OCI-LY7 (cell line): ENCODE measurements around the gene IGFBP2. TPM values are rescaled to one million over a fixed set of nuclear protein-coding genes. Genes with fewer than 3 reads are reported as not detected.

Source experiments
- BruUV-seq: library from RNA; stranded (reverse); fragments of 400-500 nt; replicated peaks from 2 replicates; lab custom pipeline; 2021; lab: Mats Ljungman, UMichigan
- CTCF ChIA-PET: fragments of 300-600 bp; sonication (Branson Sonifier 250); formaldehyde crosslinking; loops from one replicate; lab custom pipeline; 2022; ENCODE audit warnings: antibody characterized with exemption; ENCODE audit not compliant: unreplicated experiment; lab: Charles Lee
- POLR2A ChIA-PET: fragments of 300-600 bp; sonication (Branson Sonifier 250); formaldehyde crosslinking; loops from one replicate; lab custom pipeline; 2022; ENCODE audit warnings: antibody characterized with exemption; lab: Charles Lee
- DNase-seq: peaks from one replicate; pipeline ENCODE4 v3.0.0-alpha.2; 2015; ENCODE audit warnings: low spot score
- H2AFZ ChIP-seq: fragments of 200-600 bp; sonication (generic), shearing (Covaris generic); 2 replicates; pipeline ENCODE4 v1.6.1; 2014; ENCODE audit warnings: mild to moderate bottlenecking, antibody characterized with exemption, low read length, moderate library complexity
- H3K27ac ChIP-seq: fragments of 200-600 bp; sonication (generic); 2 replicates; pipeline ENCODE4 v1.5.1; 2014; ENCODE audit warnings: mixed run types, low read depth, mild to moderate bottlenecking, moderate library complexity, low read length, inconsistent platforms; ENCODE audit not compliant: poor library complexity, severe bottlenecking
- H3K36me3 ChIP-seq: fragments of 200-600 bp; sonication (generic); 2 replicates; pipeline ENCODE4 v1.6.1; 2014; ENCODE audit warnings: mild to moderate bottlenecking, antibody characterized with exemption, low read length, moderate library complexity, mixed read lengths; ENCODE audit not compliant: insufficient read depth
- H3K4me1 ChIP-seq: fragments of 200-600 bp; sonication (generic); 2 replicates; pipeline ENCODE4 v1.5.1; 2014; ENCODE audit warnings: mild to moderate bottlenecking, low read length; ENCODE audit not compliant: insufficient read depth, poor library complexity, severe bottlenecking
- H3K4me2 ChIP-seq: fragments of 200-600 bp; sonication (generic); 2 replicates; pipeline ENCODE4 v1.6.1; 2014; ENCODE audit warnings: mild to moderate bottlenecking, low read length
- H3K4me3 ChIP-seq: fragments of 200-600 bp; sonication (generic); 2 replicates; pipeline ENCODE4 v1.5.1; 2014; ENCODE audit warnings: mild to moderate bottlenecking, low read depth, low read length; ENCODE audit not compliant: poor library complexity, severe bottlenecking
- H3K79me2 ChIP-seq: fragments of 200-600 bp; sonication (generic); 2 replicates; pipeline ENCODE4 v1.6.1; 2016; ENCODE audit warnings: low read depth, mild to moderate bottlenecking, low read length, moderate library complexity, mixed read lengths; ENCODE audit not compliant: insufficient read depth
- H3K9me2 ChIP-seq: fragments of 200-600 bp; sonication (generic); 2 replicates; pipeline ENCODE4 v1.6.1; 2016; ENCODE audit warnings: mild to moderate bottlenecking, low read length, mixed read lengths; ENCODE audit not compliant: insufficient read depth
- H3K9me3 ChIP-seq: fragments of 200-600 bp; sonication (generic); 2 replicates; pipeline ENCODE4 v1.6.1; 2014; ENCODE audit warnings: mild to moderate bottlenecking, mixed run types, low read length, mixed read lengths
- H4K20me1 ChIP-seq: fragments of 200-600 bp; sonication (generic); 2 replicates; pipeline ENCODE4 v1.6.1; 2014; ENCODE audit warnings: mild to moderate bottlenecking, antibody characterized with exemption, low read length, moderate library complexity, mixed read lengths; ENCODE audit not compliant: insufficient read depth
- EZH2phosphoT487 ChIP-seq: fragments of 200-600 bp; sonication (generic); IDR thresholded peaks from 2 replicates; pipeline ENCODE4 v1.6.1; 2018; ENCODE audit warnings: low read depth, borderline replicate concordance, mild to moderate bottlenecking, mixed run types, antibody characterized with exemption, low read length, moderate library complexity, mixed read lengths
- intact Hi-C: fragments of 100-400 bp; cut with micrococcal nuclease; formaldehyde crosslinking; loops from one replicate; pipeline ENCODE4 v1.10.0; 2022; ENCODE audit not compliant: unreplicated experiment
- total RNA-seq, 2 experiments: library from RNA; depleted of rRNA in 1 of 2; stranded (reverse); fragments of >200 nt in 1 of 2; shearing (Covaris generic) in 1 of 2; gene quantifications; 2 replicates each; pipeline ENCODE4 v1.2.3, GENCODE V29; 2014 to 2022
- TF ChIP-seq, protein P1 (sequence below): fragments of 200-600 bp; sonication (generic); conservative IDR thresholded peaks from 2 replicates; pipeline ENCODE4 v1.5.1; 2014; ENCODE audit warnings: mild to moderate bottlenecking, antibody characterized with exemption, low read length, moderate library complexity, mixed read lengths

IGFBP2 gene
- total RNA-seq, 2 experiments from 2014 or later: 0.66 TPM; not detected in 1

DNA sequence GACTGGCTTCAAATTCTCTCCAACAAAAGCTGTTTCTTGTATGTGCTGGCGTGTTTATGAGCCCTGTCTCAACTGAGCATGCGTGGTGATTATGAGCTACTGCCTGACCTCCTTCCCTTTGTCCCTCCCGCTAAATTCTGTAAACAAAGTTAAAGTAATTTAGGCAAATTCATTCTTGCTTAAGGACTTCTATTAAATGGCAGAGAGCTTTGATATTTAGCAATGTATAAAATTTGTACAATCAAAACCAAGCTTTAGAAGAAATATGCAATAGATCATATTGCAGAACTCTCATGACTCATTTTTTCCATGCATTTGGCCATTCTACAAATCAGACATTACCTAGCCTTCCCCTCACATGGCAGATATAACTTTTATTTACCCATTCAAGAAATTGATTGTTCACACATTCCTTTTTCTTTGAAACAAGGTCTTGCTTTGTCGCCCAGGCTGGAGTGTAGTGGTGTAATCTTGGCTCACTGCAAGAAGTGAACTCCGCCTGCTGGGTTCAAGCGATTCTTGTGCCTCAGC, 18.2 kb downstream of the IGFBP2 start:
- BruUV-seq: no TSS peak
- Histone ChIP-seq H2AFZ (no peak overlapping the region), H3K4me1 (no peaks in the 10 kb centered on the region), H3K9me2 (no peaks in the 10 kb centered on the region), H3K9me3 (no peaks in the 10 kb centered on the region; the same call in 1 of the 2 replicates), H3K36me3 (no peaks in the 10 kb centered on the region), H3K4me3 (no peak overlapping the region), H3K4me2 (no peak overlapping the region), H4K20me1 (no peaks in the 10 kb centered on the region), H3K27ac (no peak overlapping the region), H3K79me2 (no peaks in the 10 kb centered on the region)
- TF ChIP-seq, protein P1, sequence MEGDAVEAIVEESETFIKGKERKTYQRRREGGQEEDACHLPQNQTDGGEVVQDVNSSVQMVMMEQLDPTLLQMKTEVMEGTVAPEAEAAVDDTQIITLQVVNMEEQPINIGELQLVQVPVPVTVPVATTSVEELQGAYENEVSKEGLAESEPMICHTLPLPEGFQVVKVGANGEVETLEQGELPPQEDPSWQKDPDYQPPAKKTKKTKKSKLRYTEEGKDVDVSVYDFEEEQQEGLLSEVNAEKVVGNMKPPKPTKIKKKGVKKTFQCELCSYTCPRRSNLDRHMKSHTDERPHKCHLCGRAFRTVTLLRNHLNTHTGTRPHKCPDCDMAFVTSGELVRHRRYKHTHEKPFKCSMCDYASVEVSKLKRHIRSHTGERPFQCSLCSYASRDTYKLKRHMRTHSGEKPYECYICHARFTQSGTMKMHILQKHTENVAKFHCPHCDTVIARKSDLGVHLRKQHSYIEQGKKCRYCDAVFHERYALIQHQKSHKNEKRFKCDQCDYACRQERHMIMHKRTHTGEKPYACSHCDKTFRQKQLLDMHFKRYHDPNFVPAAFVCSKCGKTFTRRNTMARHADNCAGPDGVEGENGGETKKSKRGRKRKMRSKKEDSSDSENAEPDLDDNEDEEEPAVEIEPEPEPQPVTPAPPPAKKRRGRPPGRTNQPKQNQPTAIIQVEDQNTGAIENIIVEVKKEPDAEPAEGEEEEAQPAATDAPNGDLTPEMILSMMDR: no peak
- no peak for TF ChIP-seq EZH2phosphoT487
- ChIA-PET POLR2A (interaction anchor here (0.5 to 0.7 kb wide), 2 partner anchors 39 to 1744 kb away, joined by 3 to 4 read pairs; no protein-coding TSS in a partner anchor), CTCF (no interaction called here)
- intact Hi-C loops: no loop called here
- DNase-seq: no peak

DNA sequence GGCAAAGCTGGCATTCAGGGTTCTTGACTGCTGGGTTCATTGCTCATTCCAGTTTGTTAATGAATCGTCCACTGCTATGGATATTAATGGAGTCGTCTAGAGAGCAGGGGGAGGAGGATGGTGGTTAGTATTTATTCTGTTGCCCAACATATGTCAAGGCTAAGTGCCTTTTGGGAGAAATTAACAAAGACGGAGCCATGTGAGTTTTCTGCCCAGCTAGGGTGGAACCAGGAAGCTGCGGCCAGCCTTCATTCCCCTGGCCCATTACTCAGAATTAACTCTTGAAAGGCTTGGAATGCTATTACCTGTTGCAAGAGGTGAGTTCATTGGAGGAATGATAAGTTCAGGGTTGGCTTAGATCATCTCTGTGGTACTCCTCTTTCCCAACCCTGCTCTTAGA, 19.3 kb downstream of the IGFBP2 start:
- TF ChIP-seq, protein P1: no peak
- no peak for TF ChIP-seq EZH2phosphoT487
- Histone ChIP-seq H3K9me2 (no peaks in the 10 kb centered on the region), H3K36me3 (no peaks in the 10 kb centered on the region), H3K4me2 (no peak overlapping the region), H2AFZ (no peak overlapping the region), H3K9me3 (no peaks in the 10 kb centered on the region), H3K27ac (no peak overlapping the region), H3K4me3 (no peak overlapping the region), H4K20me1 (no peaks in the 10 kb centered on the region), H3K4me1 (no peaks in the 10 kb centered on the region), H3K79me2 (no peaks in the 10 kb centered on the region)
- ChIA-PET POLR2A (interaction anchor here (0.5 to 0.6 kb wide), 2 partner anchors 62 to 900 kb away, joined by 3 to 4 read pairs; no protein-coding TSS in a partner anchor), CTCF (no interaction called here)
- intact Hi-C loops: no loop called here
- DNase-seq: no peak
- BruUV-seq: no TSS peak

DNA sequence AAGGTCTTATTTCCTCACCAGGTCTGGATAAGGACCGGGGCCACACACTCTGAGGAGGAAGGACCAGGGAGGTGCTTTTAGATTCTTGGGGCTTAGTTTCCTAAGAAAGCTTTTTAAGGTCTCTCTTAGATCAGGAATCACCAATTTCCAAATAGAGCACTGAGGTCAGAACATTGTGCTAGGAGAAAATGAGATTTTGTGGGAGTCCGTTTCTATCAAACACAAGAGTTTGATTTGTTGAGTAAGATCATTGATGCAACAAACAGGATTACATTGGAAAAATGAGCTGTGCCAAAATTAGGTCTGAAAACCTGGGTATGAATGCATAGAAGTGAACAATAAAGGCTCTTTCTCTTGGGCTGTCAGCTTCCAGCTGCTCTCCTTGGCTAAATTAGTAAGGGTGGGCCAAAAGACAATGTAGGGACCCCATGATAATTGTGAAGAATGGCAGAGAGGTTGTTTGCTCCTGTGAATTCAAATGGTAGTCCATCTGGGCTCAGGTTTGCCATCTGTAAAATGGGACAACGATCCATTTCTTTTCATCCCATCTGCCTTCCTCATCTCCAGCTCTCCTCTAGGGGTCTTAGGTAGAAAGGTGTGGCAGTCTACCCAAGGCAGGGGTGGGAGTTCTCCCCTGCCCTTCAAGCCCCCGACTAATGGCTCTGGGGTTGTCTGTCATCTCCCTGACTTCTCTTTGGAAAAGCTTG, 20.0 kb downstream of the IGFBP2 start:
- intact Hi-C loops: no loop called here
- Histone ChIP-seq H3K4me2 (no peak overlapping the region), H3K9me2 (no peaks in the 10 kb centered on the region), H2AFZ (no peak overlapping the region), H3K79me2 (no peaks in the 10 kb centered on the region), H3K27ac (no peak overlapping the region), H3K36me3 (no peaks in the 10 kb centered on the region), H3K4me3 (no peak overlapping the region), H3K9me3 (no peaks in the 10 kb centered on the region), H4K20me1 (no peaks in the 10 kb centered on the region), H3K4me1 (no peaks in the 10 kb centered on the region)
- POLR2A ChIA-PET: interaction anchor here (0.6 kb wide), 1 partner anchor 491 kb away, joined by 3 read pairs; no protein-coding TSS in a partner anchor
- TF ChIP-seq, protein P1: no peak
- no peak for TF ChIP-seq EZH2phosphoT487
- no peak for DNase-seq
- CTCF ChIA-PET: no interaction called here
- no TSS peak for BruUV-seq
